GM12878 (cell line): Measurements from ENCODE around the gene C19orf33. TPM values are rescaled to one million over a fixed set of nuclear protein-coding genes. Genes with fewer than 3 reads are reported as not detected.

Experiments
- ATAC-seq: fragments of 200-7000 bp; cut with Tn5 transposase; 3 replicates; pipeline ENCODE4 v1.9.1; 2020; ENCODE audit warnings: mild to moderate bottlenecking, moderate library complexity
- BruUV-seq: library from RNA; stranded (reverse); fragments of 400-500 nt; replicated peaks from 2 replicates; lab custom pipeline; 2021; lab: Mats Ljungman, UMichigan
- CTCF ChIA-PET: fragments of 300-600 bp; sonication (Branson Sonifier 250); formaldehyde crosslinking; extraction: SDS; loops from one replicate; lab custom pipeline; 2021; ENCODE audit warnings: inconsistent platforms; lab: Yijun Ruan, JAX
- POLR2A ChIA-PET: fragments of 350-600 bp; formaldehyde crosslinking; extraction: SDS; loops from one replicate; lab custom pipeline; 2021; ENCODE audit warnings: inconsistent platforms; lab: Charles Lee
- RAD21 ChIA-PET: fragments of 300-600 bp; sonication (Branson Sonifier 250); formaldehyde crosslinking; loops from one replicate; lab custom pipeline; 2023; ENCODE audit warnings: antibody characterized with exemption; ENCODE audit not compliant: unreplicated experiment; lab: Charles Lee
- SMC1A ChIA-PET: fragments of 300-600 bp; sonication (Branson Sonifier 250); formaldehyde crosslinking; loops from one replicate; lab custom pipeline; 2023; ENCODE audit not compliant: unreplicated experiment, uncharacterized antibody; lab: Charles Lee
- DNase-seq: peaks from one replicate; pipeline ENCODE4 v3.0.0-alpha.2; 2011; ENCODE audit warnings: low read depth, low spot score
- FAIRE-seq: peaks from 3 replicates; lab custom pipeline; 2011; peaks lifted over from hg19 to GRCh38; lab: Jason Lieb, UNC
- H2AFZ ChIP-seq: 2 replicates; pipeline ENCODE4 v1.6.0; 2011; ENCODE audit warnings: low read depth, low read length, control low read depth; ENCODE audit not compliant: control insufficient read depth
- H3K27ac ChIP-seq: 2 replicates; pipeline ENCODE4 v1.5.1; 2011; ENCODE audit warnings: control low read depth; ENCODE audit not compliant: control insufficient read depth, insufficient read depth
- H3K27me3 ChIP-seq, 2 experiments: replicated peaks in 1 of 2; 2 replicates each; pipeline versions ENCODE4 v1.6.0 to v1.6.1; 2011; ENCODE audit warnings: low read length in 1 of 2; ENCODE audit not compliant: control insufficient read depth in 2 of 2, insufficient read depth in 2 of 2
- H3K36me3 ChIP-seq, 2 experiments: 2 replicates each; pipeline ENCODE4 v1.5.1; 2011; ENCODE audit warnings: low read length in 1 of 2; ENCODE audit not compliant: control insufficient read depth in 2 of 2, insufficient read depth in 2 of 2
- H3K4me1 ChIP-seq: 2 replicates; pipeline ENCODE4 v1.6.1; 2011; ENCODE audit warnings: mild to moderate bottlenecking, low read length, moderate library complexity, mixed read lengths; ENCODE audit not compliant: control insufficient read depth, insufficient read depth
- H3K4me2 ChIP-seq: 2 replicates; pipeline ENCODE4 v1.6.0; 2011; ENCODE audit warnings: control low read depth; ENCODE audit not compliant: control insufficient read depth, insufficient read depth
- H3K4me3 ChIP-seq: fragments of 200-600 bp; sonication (generic); 2 replicates; pipeline ENCODE4 v1.5.1; 2016
- H3K79me2 ChIP-seq: 2 replicates; pipeline ENCODE4 v1.6.0; 2011; ENCODE audit warnings: low read length; ENCODE audit not compliant: control insufficient read depth, insufficient read depth
- H3K9ac ChIP-seq: 2 replicates; pipeline ENCODE4 v1.8.0; 2011; ENCODE audit warnings: low read length, control low read depth, mixed read lengths; ENCODE audit not compliant: control insufficient read depth, insufficient read depth
- H3K9me3 ChIP-seq: replicated peaks from 3 replicates; pipeline ENCODE4 v1.5.1; 2011; ENCODE audit warnings: mild to moderate bottlenecking, low read length; ENCODE audit not compliant: control insufficient read depth, insufficient read depth
- H4K20me1 ChIP-seq: 2 replicates; pipeline ENCODE4 v1.6.0; 2011; ENCODE audit not compliant: control insufficient read depth, insufficient read depth
- CBFB ChIP-seq: IDR thresholded peaks from 2 replicates; pipeline ENCODE4 v1.6.1; 2016; ENCODE audit warnings: antibody characterized with exemption, low read depth
- CHD1 ChIP-seq: IDR thresholded peaks from 2 replicates; pipeline ENCODE4 v1.6.1; 2012; ENCODE audit warnings: low read depth, low read length, improper control_type of control experiment
- GATAD2B ChIP-seq: fragments of 450-650 bp; conservative IDR thresholded peaks from 2 replicates; pipeline ENCODE4 v1.6.1; 2017; ENCODE audit warnings: low read depth, mild to moderate bottlenecking, moderate library complexity
- MTA2 ChIP-seq: fragments of 450-650 bp; IDR thresholded peaks from 2 replicates; pipeline ENCODE4 v1.6.1; 2016; ENCODE audit warnings: low read depth, mild to moderate bottlenecking, moderate library complexity
- MTA3 ChIP-seq: IDR thresholded peaks from 2 replicates; pipeline ENCODE4 v1.6.1; 2012; ENCODE audit warnings: low read length, inconsistent platforms, borderline replicate concordance
- MYB ChIP-seq: fragments of 150-350 bp; IDR thresholded peaks from 2 replicates; pipeline ENCODE4 v1.6.1; 2014; ENCODE audit warnings: mild to moderate bottlenecking, low read depth, low read length, borderline replicate concordance
- RFX5 ChIP-seq: IDR thresholded peaks from 2 replicates; pipeline ENCODE4 v1.6.1; 2011; ENCODE audit warnings: low read depth, low read length, improper control_type of control experiment
- SMARCA5 ChIP-seq: fragments of 450-650 bp; IDR thresholded peaks from 2 replicates; pipeline ENCODE4 v1.6.1; 2017; ENCODE audit warnings: mild to moderate bottlenecking
- SUZ12 ChIP-seq: fragments of 200-600 bp; sonication (generic); IDR thresholded peaks from one replicate; pipeline ENCODE4 v1.6.1; 2018; ENCODE audit warnings: antibody characterized with exemption, mild to moderate bottlenecking; ENCODE audit not compliant: unreplicated experiment
- ZZZ3 ChIP-seq: IDR thresholded peaks from 2 replicates; pipeline ENCODE4 v1.6.1; 2011; ENCODE audit warnings: low read depth; ENCODE audit not compliant: control insufficient read depth, insufficient read length
- WGBS: methylation state at CpG from one replicate; pipeline ENCODE4 v1.1.6; 2016; ENCODE audit warnings: low lambda C conversion rate; ENCODE audit not compliant: insufficient replicate concordance, insufficient coverage; ENCODE audit errors: missing lambda C conversion rate; 5-methylcytosine and 5-hydroxymethylcytosine counted together
- in situ Hi-C: fragments of 300-500 bp; cut with MboI; formaldehyde crosslinking; loops from 9 replicates; pipeline ENCODE4 v1.14.3; 2018; ENCODE audit warnings: mixed read lengths
- intact Hi-C: fragments of 100-400 bp; cut with micrococcal nuclease; formaldehyde crosslinking; loops from one replicate; pipeline ENCODE4 v1.14.2; 2022; ENCODE audit not compliant: unreplicated experiment
- polyA plus RNA-seq, 11 experiments: library from polyadenylated mRNA; depleted of rRNA in 4 of 11; unstranded in 6 of 11; stranded (reverse) in 5 of 11; fragments of >200 nt; fragmentation: Nextera tagmentation in 4 of 11; fragmentation: Illumina TruSeq in 1 of 11; extraction: Ambion mirVana in 4 of 11; extraction: Trizol in 1 of 11; gene quantifications; 1 replicate in 1 of 11; 2 replicates in 10 of 11; pipeline versions ENCODE4 v1.2.1 to v1.2.3, GENCODE V29; 2011 to 2016; ENCODE audit warnings: inconsistent platforms in 2 of 11, missing spikeins in 2 of 11, low read depth in 1 of 11
- total RNA-seq, 4 experiments: library from RNA; depleted of rRNA in 3 of 4; stranded (reverse); fragments of >200 nt in 3 of 4; fragmentation: Illumina TruSeq in 1 of 4; extraction: Trizol in 1 of 4; gene quantifications; 2 replicates each; pipeline versions ENCODE4 v1.2.1 to v1.2.3, GENCODE V29; 2013 to 2021
- TF ChIP-seq, protein P1 (sequence below): IDR thresholded peaks from 2 replicates; pipeline ENCODE4 v1.6.1; 2012; ENCODE audit warnings: low read depth, low read length, improper control_type of control experiment
- TF ChIP-seq, protein P2 (sequence below): fragments of 450-650 bp; IDR thresholded peaks from 2 replicates; pipeline ENCODE4 v1.6.1; 2016; ENCODE audit warnings: mild to moderate bottlenecking
- TF ChIP-seq, protein P3 (sequence below): fragments of 450-650 bp; IDR thresholded peaks from 2 replicates; pipeline ENCODE4 v1.6.1; 2018; ENCODE audit warnings: mild to moderate bottlenecking, low read depth, moderate library complexity; ENCODE audit not compliant: partially characterized antibody

Gene C19orf33
- total and polyA plus RNA-seq, 10 of the 15 experiments (the other 5 are each of a cell fraction or from before 2014, with no cell fraction given): 0.28 to 0.45 TPM; not detected in 8

DNA sequence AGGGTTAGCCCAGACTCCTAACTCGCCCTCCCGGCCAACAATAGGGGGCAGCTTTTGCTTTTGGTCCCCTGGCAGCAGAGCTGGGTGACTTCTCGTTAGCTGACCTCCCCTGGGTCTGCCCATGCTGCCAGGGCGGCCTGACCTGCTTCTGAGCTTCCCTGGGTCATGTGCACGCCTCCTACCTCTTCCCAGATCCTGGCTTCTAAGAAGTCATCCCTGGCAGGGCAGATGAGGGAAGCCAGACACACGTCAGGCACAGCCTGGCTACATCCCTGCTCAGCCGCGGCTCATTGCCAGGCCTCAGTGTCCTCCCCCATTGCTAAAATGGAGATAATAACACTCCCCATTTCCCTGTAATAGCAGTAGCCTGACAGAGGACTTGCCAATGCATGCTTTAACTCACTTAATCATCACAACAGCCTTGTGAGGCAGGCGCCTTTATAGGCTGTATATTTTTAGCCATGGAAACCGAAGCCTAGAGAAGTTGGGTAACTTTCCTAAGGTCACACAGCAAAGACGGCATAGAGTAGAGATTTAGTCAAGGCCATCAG, 17.7 kb downstream of the C19orf33 start:
- no peaks in the 10 kb centered on the region for H3K79me2 ChIP-seq
- CTCF ChIA-PET: interaction anchor here (1.2 kb wide), 1 partner anchor 14 kb away, joined by 3 read pairs; the partner anchor contains the start of gene CATSPERG
- POLR2A ChIA-PET: no interaction called here
- no peaks in the 10 kb centered on the region for H4K20me1 ChIP-seq
- intact Hi-C loops (no loop called here), in situ Hi-C loops (no loop called here)
- RAD21 ChIA-PET: no interaction called here
- SMC1A ChIA-PET: no interaction called here
- no peaks in the 10 kb centered on the region for H3K4me1 ChIP-seq
- H3K4me2 ChIP-seq: no peak overlapping the region
- BruUV-seq: no TSS peak
- H3K4me3 ChIP-seq: no peak overlapping the region
- no peak overlapping the region for H3K27ac ChIP-seq
- no peak for ATAC-seq
- no peaks in the 10 kb centered on the region; a peak in 2 of 4 replicates for H3K27me3 ChIP-seq
- 79% methylated on average over 10 of the region's 11 CpGs for WGBS
- FAIRE-seq: no peak
- no peak for DNase-seq
- TF ChIP-seq MTA2 (no peak), RFX5 (no peak), GATAD2B (no peak), CHD1 (no peak)
- TF ChIP-seq, protein P1, sequence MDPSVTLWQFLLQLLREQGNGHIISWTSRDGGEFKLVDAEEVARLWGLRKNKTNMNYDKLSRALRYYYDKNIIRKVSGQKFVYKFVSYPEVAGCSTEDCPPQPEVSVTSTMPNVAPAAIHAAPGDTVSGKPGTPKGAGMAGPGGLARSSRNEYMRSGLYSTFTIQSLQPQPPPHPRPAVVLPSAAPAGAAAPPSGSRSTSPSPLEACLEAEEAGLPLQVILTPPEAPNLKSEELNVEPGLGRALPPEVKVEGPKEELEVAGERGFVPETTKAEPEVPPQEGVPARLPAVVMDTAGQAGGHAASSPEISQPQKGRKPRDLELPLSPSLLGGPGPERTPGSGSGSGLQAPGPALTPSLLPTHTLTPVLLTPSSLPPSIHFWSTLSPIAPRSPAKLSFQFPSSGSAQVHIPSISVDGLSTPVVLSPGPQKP: no peak
- no peak overlapping the region for H3K9ac ChIP-seq
- no peaks in the 10 kb centered on the region for H3K36me3 ChIP-seq
- no peak overlapping the region for H2AFZ ChIP-seq
- no peaks in the 10 kb centered on the region for H3K9me3 ChIP-seq

DNA sequence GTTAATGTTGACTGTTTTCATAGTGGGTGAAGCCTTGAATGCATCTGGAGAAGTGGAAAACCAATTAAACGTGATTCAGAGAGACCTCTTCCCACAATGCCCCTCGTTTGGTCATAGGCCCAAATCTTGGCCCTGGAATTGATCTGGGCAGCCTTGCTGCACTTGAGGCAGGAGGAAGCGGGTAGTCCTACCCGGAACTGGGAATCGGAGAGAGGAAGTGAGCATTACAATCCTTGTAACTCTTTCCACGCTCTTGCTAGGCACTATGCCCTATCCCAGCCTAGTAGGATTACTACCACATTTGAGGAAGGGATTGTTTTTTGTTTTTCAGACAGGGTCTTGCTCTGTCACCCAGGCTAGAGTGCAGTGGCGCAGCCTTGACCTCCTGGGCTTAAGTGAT, 19.2 kb downstream of the C19orf33 start:
- RAD21 ChIA-PET: no interaction called here
- no peaks in the 10 kb centered on the region for H4K20me1 ChIP-seq
- intact Hi-C loops (no loop called here), in situ Hi-C loops (no loop called here)
- H3K4me1 ChIP-seq: no peaks in the 10 kb centered on the region
- 51% methylated on average over 7 of the region's 7 CpGs for WGBS
- DNase-seq (no peak), FAIRE-seq (no peak), ATAC-seq (no peak)
- H3K4me3 ChIP-seq: no peak overlapping the region
- CTCF ChIA-PET: no interaction called here
- H3K9ac ChIP-seq: no peak overlapping the region
- H3K36me3 ChIP-seq: no peaks in the 10 kb centered on the region; a peak in 1 of 4 replicates
- no peak overlapping the region for H2AFZ ChIP-seq
- SMC1A ChIA-PET: no interaction called here
- no peaks in the 10 kb centered on the region for H3K9me3 ChIP-seq
- POLR2A ChIA-PET: no interaction called here
- no peaks in the 10 kb centered on the region for H3K79me2 ChIP-seq
- no peak overlapping the region for H3K4me2 ChIP-seq
- H3K27ac ChIP-seq: no peak overlapping the region
- H3K27me3 ChIP-seq: no peaks in the 10 kb centered on the region; a peak in 2 of 4 replicates
- no TSS peak for BruUV-seq
- no peak for TF ChIP-seq SUZ12
- no peak for TF ChIP-seq MYB
- no peak for TF ChIP-seq ZZZ3
- TF ChIP-seq CBFB: no peak
- TF ChIP-seq SMARCA5: no peak
- no peak for TF ChIP-seq GATAD2B
- TF ChIP-seq, protein P2, sequence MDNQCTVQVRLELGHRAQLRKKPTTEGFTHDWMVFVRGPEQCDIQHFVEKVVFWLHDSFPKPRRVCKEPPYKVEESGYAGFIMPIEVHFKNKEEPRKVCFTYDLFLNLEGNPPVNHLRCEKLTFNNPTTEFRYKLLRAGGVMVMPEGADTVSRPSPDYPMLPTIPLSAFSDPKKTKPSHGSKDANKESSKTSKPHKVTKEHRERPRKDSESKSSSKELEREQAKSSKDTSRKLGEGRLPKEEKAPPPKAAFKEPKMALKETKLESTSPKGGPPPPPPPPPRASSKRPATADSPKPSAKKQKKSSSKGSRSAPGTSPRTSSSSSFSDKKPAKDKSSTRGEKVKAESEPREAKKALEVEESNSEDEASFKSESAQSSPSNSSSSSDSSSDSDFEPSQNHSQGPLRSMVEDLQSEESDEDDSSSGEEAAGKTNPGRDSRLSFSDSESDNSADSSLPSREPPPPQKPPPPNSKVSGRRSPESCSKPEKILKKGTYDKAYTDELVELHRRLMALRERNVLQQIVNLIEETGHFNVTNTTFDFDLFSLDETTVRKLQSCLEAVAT: no peak
- TF ChIP-seq, protein P3, sequence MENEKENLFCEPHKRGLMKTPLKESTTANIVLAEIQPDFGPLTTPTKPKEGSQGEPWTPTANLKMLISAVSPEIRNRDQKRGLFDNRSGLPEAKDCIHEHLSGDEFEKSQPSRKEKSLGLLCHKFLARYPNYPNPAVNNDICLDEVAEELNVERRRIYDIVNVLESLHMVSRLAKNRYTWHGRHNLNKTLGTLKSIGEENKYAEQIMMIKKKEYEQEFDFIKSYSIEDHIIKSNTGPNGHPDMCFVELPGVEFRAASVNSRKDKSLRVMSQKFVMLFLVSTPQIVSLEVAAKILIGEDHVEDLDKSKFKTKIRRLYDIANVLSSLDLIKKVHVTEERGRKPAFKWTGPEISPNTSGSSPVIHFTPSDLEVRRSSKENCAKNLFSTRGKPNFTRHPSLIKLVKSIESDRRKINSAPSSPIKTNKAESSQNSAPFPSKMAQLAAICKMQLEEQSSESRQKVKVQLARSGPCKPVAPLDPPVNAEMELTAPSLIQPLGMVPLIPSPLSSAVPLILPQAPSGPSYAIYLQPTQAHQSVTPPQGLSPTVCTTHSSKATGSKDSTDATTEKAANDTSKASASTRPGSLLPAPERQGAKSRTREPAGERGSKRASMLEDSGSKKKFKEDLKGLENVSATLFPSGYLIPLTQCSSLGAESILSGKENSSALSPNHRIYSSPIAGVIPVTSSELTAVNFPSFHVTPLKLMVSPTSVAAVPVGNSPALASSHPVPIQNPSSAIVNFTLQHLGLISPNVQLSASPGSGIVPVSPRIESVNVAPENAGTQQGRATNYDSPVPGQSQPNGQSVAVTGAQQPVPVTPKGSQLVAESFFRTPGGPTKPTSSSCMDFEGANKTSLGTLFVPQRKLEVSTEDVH: no peak
- TF ChIP-seq MTA3: no peak
